ENCODE measurements around the gene GALNT14.
"Not testable (repeated sequence)": the region's sequence is repeated elsewhere in the genome, so short reads cannot be mapped to it uniquely, and the experiment has no call there.

GALNT14 gene, protein sequence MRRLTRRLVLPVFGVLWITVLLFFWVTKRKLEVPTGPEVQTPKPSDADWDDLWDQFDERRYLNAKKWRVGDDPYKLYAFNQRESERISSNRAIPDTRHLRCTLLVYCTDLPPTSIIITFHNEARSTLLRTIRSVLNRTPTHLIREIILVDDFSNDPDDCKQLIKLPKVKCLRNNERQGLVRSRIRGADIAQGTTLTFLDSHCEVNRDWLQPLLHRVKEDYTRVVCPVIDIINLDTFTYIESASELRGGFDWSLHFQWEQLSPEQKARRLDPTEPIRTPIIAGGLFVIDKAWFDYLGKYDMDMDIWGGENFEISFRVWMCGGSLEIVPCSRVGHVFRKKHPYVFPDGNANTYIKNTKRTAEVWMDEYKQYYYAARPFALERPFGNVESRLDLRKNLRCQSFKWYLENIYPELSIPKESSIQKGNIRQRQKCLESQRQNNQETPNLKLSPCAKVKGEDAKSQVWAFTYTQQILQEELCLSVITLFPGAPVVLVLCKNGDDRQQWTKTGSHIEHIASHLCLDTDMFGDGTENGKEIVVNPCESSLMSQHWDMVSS

DNA sequence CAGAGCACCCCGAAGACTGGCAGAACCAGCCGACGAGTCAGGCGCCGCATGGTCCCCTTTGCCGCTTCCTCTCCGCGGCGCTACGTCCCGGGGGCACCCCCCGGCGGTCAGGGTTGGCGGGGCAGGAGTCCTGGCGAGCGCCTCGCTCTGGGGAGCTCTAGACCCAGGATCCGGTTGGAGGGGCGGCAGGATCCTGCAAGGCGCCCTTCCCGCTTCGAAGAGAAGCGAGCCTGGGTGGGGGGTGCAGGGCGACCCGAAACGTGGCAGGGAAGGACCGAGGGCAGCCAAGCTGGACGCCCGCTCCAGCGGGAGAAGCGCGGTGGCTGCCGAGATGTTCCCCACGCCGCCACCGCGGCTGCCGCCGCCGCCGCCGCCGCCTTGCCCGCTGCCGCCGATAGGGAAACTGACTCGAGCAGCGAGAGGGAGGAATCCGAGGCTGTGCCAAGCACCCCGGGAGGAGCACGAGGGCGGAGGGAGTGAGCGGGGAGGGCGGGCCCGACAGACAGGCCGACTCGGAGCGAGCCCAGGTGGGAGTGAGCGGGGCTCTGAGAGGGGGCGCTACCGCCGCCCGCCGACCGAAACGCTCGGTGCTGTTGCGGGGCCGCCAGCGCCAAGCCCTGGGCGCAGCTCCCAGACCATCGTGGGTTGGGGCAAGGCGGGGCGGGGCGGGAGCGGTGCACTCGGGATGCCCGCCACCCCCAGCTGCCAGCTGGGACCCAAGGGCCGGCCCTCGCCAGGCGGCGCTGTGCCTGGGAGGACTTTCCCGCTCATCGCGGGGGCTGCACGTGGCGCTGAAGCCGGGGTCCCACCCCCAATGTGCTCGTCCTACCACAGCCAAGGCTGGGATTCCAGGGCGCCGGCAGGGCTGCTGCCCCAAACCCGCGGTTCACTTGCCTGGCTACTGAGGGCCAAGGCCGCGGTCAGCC lies at the start of gene GALNT14:
GALNT14 (minus strand) TSS at position 404 of the 926 bp plus-strand sequence; CDS start at position 50, 354 bp downstream.
- no peak for DNase-seq

DNA sequence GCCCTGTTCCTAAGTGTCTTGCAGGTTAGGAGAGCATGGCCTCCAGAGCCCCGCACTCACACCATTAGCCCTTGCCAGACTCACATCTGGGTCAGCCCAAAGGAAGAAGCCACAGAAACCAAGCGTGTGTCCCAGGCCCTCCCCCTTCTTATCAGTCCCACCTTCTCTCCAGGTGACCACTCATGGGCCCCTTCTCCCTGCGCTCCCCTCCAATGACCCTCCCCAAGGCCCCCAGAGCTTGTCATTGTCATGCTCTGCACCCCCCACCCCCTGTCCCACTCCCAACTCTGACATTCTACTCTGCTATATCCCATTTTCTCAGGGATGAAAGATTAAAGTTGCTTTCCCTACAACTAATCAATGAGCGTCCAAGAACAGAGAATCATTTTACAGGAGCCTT lies 48.9 kb upstream of the GALNT14 start:
- no peak for DNase-seq

DNA sequence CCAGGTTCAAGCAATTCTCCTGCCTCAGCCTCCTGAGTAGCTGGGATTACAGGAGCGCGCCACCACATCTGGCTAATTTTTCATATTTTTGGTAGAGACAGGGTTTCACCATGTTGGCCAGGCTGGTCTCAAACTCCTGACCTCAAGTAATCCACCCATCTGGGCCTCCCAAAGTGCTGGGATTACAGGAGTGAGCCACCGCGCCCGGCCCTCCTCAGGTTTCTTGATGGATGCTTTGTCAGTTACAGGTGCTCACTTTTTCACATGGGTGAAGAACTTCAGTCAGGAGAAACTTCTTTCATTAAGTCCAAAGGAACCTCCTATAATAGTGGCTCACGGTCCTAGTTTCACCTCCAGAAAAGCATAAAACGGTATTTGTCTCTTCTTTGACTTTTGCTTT lies 45.7 kb upstream of the GALNT14 start:
- not testable (repeated sequence) for DNase-seq

DNA sequence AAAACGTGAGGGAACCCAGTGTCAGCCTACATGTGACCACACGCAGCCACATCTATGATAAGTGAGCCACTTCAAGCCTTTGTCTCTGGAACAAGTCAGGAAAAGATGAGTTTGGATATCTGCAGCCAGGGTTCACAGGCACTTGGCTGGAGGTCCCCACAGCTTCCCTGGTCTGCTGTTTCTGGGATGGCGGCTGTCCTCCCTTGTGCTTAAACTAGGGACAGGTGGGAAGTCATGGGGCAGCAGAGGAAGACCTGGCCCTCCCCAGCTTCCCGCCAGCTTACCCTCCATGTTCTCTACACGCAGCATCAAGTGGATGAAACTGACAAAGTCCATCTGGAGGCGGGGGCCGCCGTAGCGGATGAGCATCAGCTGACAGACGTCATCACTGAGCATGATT lies 38.5 kb upstream of the GALNT14 start:
- no peak for DNase-seq

DNA sequence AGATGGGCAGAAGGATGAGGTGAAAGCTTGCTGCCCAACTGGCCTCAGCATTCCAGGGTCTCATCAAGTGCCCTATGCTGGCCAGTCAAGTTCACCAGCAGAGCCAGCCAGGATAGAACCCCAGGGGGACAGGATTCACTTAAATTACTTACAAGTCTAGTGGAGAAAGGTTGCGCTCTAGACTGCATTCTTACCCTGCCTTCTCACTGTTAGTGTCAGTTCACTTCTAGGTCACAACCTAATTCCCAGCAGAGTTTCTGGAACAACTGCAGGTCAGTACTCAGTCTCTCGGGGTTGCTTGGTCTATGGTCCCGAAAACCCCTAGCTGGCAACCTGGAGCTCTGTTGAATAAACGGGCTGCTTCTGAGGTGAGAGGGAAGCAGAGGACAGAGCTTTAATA lies 32.9 kb upstream of the GALNT14 start:
- DNase-seq: no peak

DNA sequence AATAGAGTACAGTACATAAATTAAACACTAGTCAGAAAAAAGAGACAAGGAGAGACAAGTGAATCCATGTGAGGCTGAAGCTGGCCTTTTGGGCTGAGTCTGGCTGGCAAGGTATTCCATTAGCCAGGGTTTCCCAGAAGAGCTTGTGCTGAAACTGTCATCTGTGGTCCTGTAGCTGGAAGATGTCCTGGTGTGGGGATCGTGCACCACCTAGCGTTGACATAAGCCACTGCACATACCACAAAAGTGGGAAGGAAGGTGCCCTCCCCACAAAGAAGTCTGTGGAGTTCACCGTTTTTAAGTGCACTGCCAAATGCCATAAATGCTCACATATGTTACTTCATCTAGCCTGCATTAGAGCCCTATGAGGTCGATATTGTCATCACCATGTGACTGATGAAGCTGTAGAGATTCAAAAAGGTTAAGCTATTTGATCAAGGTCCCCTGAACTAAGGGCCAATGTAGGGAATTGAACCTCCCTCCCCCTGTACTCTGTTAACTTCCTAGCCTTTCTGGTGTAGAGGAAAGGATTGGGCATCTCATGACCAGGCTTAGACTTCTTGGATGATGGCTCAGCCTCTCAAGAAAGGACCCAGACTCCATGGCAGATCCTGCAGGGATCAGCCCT lies 31.9 kb upstream of the GALNT14 start:
- peak; percentile 51 for DNase-seq

DNA sequence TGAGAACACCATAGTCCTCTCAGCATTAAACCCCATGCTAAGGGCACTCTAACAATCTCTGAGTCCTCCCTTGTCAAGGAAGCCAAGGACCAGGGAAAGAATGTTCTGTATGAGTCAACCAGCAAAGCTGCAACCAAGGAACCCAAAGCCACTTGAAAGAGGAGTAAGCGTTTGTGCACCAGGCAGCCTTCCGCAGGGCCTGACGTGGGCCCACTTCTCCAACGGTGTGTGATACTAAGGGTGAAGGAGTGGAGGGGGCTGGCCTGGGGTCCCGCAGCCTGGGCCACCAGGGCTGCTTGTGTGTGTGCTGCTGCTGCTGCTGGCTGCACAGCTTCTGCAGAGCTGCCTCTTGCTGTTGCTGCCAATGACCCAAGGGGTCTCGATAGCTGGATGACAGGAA lies 30.1 kb upstream of the GALNT14 start:
- no peak for DNase-seq

DNA sequence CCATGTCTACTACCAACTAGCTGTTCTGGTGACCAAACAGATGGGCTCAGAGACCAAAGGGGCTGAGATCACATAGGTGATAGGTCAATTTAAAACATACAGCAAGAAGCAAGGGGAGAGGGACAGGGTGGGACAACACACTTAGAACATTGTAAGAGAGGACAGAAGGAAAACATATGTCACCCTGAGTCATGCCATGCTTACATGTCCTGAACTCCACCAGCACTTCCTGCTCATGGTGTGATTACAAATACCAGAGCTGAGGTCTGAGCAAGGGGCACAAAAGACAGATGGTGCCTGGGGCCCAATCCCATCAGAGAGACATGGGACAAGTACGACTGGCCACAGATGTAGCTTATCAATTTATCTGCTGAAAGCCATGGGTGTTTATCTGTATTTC lies 28.7 kb upstream of the GALNT14 start:
- DNase-seq: no peak

DNA sequence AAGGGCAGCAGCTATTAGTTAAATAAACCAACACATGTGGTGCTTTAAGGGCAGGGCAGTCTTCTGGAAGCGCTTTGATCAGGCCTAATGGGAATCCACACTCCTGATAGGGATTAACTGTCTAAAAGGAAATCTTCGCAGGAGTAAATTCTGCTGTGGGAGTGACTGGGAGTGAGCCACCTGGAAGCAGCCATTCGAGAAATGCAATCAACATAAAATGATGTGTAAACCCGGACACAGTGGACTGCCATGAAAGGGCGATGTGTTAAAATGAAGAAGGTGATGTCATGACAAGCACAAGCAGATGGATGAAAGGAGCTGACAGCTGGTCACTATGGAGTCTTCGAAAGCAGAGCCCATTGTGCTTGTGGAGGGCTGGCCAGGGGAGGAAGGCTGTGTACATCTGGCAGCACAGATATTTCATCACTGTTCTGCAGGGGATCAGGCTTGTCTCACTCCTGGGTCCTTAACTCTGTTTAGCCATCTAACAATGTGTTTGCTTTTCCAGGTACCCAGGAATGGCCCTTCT lies 24.8 kb upstream of the GALNT14 start:
- no peak for DNase-seq

DNA sequence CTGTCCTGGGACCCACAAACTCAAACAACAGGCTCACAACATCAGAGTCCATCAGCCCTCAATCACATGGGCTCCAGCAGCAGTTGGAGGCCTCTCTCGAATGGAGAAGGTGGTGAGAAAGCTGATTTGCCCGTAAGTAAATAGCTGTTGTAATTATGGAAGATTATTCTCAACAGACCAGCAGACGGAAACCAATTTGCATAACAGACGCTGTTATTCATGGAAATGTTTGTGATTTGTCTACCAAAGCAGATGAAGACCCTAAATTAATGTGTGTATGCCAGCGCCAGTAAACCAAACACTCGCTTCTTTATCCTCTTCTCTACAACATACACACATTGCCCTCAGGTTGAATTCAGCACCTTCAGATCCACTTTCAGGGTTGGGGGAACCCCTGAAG lies 23.4 kb upstream of the GALNT14 start:
- no peak for DNase-seq

DNA sequence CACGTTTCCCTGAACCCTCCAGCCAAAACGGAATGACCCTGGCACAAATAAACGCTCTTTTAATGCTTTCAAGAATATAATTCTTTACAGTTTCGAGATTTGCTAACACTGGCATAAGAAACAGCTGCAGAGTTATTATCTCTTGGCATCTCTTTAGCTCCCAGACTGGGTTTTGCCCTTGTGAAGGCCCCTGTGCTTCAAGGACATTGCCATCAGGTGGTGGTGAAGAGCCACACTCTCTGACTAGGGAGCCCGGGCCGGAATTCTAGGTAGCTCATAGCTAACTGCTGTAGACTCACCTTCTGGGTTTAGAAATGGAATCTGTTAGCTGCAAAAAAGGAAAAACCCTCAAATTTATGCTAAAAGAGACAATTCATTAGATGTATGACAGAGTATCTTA lies 13.3 kb upstream of the GALNT14 start:
- no peak for DNase-seq

DNA sequence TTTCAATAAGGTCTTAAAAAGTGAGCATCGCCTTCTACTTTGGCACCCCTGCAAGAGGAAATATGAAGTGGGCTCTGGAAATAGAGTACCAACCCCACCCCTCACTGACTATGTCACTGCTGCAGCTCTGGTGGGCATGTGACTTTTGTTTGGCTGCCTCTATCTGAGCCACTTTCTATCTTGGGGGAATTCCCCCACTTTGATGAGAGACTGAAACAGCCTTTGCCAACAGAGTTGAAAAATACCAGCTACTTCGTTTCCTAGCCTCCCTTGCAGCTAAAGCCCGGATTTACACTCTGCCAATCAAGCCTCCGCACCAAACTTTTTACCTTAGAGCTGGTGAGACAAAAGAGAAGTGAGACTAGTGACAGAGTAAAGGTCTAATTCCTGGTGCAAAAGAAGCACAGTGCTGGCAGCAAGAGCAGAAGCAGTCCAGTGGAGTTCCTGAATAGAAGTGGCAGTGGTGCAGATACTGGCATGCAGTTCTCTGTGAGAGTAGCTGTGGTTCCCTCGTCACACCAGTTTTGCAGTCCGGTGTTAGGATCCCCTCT lies 12.0 kb upstream of the GALNT14 start:
- no peak for DNase-seq

DNA sequence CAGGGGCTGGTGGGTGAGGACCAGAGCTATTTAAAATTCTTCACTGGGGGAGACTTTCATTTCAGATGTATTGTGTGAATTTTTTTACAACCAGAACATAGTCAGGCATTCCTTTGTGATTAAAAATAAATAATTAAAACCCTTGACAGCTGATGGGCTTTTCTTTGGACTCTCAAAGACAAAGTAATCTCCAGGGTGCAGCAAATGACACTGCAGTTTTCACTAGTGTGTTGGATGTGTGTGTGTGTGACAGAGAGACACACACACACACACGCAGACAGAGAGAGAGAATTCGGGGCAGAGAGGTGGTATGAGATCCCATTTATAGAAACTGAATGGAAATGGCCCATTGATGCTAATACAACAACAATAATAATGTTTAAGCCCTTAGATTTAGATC lies 10.3 kb upstream of the GALNT14 start:
- no peak for DNase-seq

DNA sequence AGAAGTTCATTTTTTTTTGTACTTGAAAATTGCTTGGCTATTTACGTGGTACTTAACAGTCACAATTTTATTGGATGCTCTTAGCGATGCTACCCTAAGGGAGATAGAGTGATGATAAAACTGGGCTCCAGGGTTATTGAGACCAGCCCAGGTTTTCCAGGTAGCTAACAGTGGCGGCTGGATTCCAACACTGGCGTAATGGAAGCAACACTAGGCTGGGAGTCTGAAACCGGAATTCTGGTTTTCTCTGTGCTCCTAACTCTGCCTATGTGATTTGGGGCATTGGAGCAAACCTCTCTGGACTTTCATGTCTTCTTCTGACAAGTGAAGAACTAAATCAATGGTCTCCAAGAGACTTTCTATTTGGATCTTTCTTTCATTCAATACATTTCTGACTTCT lies 9.4 kb upstream of the GALNT14 start:
- no peak for DNase-seq

DNA sequence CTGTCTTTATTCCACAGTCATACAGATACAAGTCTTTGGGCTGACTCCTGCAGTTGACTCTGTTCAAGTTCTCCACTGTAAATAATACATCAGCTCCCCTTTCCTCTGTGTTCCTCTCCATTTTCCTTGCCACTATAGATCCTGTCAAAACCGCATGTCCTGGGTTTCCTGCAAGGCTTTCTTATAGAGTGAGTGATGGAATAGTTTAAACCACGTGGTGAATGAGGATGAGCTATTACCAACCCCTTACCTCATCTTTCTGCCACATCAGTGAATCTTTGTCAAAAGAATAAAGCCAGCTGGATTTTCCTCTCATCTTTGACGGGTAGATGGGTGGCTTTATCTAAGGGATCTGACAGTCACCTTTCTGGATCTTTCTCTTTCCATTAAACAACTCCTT lies 3.9 kb upstream of the GALNT14 start:
- no peak for DNase-seq

DNA sequence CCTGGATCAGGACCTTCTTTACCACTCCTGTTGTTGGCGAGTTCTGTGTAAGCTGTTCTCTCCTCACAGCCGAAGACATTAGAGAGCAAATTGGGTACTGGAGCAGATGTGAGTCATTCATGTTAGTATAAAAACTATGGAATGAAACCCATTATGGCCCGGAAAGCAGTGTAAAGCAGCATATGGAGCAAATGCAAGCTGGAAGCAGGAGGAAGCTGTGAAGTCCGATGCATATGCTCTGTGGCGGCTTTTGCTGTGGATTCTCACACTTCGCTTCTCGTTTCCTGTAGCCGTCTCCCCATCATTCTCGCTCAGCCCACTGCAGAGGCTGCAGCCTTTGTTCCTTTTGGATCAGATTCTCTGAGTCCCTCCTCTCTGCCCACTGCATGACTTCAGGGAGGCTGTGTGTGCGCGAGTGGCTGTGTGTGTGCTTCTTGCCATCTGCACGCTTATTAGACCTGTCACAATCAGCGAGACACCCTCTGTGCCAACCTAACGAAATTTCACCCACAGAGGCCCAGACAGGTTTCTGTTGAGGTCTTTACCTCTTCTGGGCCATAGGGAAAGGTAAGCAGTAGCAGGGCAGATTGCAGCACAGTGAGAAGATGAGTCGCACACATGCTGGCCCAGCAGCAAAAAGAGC lies 3.3 kb upstream of the GALNT14 start:
- DNase-seq: no peak

DNA sequence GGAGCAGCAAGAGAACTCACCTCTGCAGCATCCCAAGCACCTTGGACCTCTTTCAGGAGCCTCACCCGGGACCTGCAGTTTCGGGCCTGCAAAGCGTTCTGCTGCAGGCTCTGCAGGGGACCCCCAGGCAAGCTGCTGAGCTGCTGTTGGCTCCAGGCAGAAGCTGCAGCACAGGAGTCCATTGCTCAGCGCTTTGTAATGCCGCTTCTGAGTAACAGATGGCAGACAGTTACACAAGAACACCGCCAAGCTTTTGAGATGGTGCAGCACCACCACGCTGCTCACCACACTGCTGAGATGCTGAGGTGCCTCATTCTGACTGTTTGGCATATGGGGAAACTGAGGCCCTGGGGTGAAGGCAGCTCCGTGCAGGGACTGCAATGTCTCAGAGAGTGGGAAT lies 1.9 kb upstream of the GALNT14 start:
- DNase-seq: no peak

DNA sequence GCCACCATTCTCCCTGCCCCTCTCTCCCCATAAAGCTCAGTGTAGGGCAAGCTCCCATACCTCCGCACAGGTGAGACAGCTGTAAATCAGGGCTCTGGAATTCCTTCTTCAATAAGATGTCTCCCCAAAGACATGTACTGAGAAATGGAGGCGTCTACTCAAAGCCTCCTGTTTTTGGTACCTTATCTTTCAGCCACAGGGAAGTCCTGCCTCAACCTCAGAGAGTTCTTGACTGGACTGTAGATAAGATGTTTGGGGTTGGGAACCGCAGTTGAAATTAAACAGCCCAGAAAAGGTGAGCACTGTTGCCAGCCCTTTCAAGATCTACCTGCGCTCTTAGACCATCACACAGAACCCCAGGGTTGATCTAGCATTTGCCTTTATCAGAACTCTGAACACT lies 1.4 kb upstream of the GALNT14 start:
- no peak for DNase-seq

DNA sequence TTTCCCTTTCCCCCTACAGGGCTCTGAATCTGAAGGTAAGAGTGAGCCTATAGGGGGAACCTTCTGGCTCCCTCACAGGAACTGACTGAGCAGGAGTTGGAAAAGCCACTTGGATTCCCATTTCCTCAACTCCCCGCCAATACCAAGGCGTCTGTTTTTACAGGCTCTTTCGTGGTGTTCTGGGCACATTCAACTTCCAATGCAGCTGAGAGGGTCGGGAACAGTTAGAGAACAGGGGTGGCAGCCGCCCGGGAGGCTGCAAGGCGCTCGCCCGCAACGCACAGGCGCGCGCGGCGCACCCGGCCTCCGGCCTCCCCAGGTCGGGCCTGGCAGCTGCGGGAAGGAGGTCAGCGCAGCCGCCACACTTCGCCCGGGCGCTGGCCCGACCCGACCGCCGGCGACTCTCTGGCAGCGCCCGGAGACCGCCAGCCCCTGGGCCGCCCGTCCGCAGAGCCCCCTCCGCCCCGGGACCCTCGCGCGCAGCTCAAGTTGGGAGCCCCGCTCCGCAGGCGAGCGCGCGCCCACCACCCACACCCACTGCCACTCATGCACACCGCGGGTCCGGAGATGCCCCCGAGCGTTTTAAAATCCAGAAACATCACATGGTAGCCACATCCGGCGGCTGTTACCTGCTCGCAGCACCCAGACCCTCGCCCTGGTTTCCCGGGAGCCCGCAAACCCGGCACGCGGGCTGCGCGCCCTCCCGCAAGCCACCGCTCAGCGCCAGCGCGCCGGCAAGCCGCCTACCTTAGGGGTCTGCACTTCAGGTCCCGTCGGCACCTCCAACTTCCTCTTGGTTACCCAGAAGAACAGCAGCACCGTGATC lies 816 bp downstream of the GALNT14 start:
- no peak for DNase-seq

DNA sequence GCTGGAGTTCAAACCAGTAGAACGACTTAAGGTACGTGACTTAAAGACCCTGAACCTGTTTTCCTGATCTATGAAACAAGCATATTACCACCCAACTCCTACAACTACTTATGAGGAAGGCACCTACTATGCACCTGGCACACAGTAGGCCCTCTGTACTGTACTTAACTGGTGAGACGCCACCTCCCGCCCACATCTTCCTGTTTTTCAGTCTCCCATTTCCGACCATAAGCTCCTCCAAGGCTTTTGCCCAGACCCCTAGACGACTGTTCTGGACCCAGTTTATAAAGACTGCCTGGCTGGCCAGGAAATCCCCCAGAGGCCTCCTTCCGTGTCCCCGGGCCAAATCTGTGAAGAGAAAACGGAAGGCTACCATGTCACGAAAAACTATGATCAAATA lies 1.5 kb downstream of the GALNT14 start:
- no peak for DNase-seq

DNA sequence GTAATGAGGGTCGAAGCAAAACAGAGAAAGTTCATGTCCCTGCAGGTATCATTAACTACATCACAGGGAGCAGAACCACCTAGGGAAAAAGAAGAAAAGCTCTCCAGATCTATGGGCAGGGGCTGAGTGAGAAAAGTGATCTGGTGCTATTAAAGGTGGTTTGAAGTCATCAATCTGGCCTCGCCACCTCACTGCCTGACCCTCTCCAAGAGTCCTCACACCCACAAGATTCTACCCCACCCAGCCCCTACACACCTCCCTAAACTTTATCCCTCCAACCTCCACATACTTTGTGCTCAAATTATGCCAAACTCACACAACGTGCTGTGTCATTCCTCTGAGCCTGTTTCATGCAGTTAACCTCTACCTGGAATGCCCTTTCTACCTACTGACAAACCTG lies 2.2 kb downstream of the GALNT14 start:
- no peak for DNase-seq
